ENCODE data around the gene ZKSCAN5. TPM values are rescaled to one million over a fixed set of nuclear protein-coding genes. Genes with fewer than 3 reads are reported as not detected.

The ZKSCAN5 gene
- polyA plus RNA-seq (2013, experiment 1 of 2; ENCODE audit: insufficient read length) = 9.3 TPM
- 7.2 TPM for polyA plus RNA-seq (2013, experiment 2 of 2; ENCODE audit: insufficient read length)

- DNase-seq = peak; percentile 98
These were observed at the start of gene ZKSCAN5 for GRCh38 chr7:99504603-99505323. Gene ZKSCAN5, plus strand, starts transcription at chr7:99504662. Its CDS starts 1,383 bp downstream, at chr7:99506045.

- DNase-seq = no peak
These were observed 48.6 kb upstream of the ZKSCAN5 start for GRCh38 chr7:99455874-99456273.

- no peak for DNase-seq
These were observed 48.2 kb upstream of the ZKSCAN5 start for GRCh38 chr7:99456288-99456687.

GRCh38 chr7:99457050-99457649 is 47.3 kb upstream of the ZKSCAN5 start:
- no peak for DNase-seq

GRCh38 chr7:99457650-99458493 is 46.6 kb upstream of the ZKSCAN5 start:
- DNase-seq = no peak

- DNase-seq = peak; percentile 19
These were observed 45.4 kb upstream of the ZKSCAN5 start for GRCh38 chr7:99459087-99459486.

DNA sequence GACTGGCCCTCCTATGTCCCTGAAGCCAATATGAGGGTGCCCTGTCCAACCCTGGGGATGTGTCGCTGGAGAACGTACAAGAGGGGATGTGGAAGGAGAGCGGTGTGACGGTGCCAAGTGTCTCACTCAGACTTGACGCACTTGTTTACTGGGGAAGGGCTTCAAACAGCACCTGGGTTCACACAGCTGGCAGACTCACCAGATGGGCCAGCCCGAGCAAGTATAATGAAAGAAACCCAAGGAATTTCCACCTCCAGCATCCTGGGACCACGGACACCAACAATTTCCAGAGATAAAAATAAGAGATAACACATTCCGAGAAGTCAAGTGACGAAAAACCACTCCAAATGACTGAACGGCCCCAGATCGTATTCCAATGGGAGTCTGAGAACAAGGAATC is 43.8 kb upstream of the ZKSCAN5 start:
- DNase-seq = no peak

GRCh38 chr7:99461221-99461620 is 43.2 kb upstream of the ZKSCAN5 start:
- DNase-seq = no peak

GRCh38 chr7:99465421-99465768 is 39.1 kb upstream of the ZKSCAN5 start:
- DNase-seq = no peak

DNA sequence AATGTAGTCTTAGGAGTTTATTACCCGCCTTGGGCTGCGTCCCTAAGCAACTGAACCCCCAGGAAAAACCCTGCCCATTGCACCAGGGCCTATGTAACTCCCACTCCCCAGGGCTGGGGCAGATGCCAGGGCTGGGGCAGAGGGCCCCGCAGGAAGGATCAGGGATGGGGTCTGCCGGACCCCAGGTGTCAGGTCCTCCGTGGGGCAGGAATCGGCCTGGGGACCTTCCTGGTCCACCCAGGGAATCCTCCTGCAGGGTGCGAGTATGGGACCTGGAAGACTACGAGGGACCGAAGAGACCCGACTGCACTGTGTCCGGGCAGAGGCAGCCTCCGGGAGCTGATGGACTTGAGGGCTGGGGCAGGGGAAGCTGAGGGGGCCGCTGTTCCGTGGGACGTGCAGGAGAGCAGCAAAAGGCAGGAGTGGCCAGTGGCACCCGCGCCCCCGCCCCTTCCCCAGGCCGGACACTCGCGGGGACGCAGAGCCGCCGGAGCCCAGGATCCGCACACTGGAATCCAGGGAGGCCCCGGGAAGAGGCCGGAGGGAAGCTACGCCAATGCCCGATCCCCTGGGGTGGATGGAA is 36.0 kb upstream of the ZKSCAN5 start:
- no peak for DNase-seq

GRCh38 chr7:99469381-99470065 is 34.9 kb upstream of the ZKSCAN5 start:
- no peak for DNase-seq

DNA sequence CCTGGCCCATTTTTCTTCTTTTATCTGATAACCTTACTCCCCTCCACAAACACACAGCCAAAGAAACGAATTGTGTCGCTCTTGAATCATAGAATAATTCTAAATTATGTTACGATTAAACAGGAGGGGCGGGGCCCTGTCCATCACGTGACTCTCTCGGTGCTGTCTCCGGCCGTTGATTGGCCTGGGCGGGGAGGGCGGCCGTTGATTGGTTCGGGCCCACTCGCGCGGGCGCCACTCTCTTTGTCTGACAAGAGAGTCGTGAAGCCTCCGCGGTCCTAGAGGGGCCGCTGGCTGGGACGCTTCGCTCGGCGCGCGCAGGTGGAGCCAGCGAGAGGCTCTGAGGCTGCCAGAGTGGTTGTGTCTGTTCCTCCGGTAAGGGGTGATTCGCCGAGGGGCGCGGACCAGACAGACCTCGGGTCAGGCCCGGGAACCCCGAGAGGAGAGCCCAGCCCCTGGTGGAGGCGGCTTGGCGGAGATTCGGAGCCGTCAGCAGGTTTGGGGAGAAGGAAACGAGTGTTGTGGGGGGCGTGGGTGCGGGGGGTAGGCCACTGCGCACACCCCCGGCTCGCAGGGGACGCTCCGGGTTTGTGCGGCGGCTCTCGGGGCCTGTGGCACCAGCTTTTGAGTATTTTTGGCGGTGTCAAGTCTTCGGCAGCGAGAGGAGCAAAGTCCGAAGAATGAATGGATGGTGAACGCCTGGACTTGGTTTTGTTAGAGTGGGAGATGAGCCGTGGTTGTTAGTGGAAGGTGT is 31.7 kb upstream of the ZKSCAN5 start, which contains the start of gene ZNF789:
ZNF789 (plus strand) TSS at position 330 of the 754 bp plus-strand sequence. CDS start 3,567 bp downstream, outside the sequence.
- peak; percentile 97 for DNase-seq

DNA sequence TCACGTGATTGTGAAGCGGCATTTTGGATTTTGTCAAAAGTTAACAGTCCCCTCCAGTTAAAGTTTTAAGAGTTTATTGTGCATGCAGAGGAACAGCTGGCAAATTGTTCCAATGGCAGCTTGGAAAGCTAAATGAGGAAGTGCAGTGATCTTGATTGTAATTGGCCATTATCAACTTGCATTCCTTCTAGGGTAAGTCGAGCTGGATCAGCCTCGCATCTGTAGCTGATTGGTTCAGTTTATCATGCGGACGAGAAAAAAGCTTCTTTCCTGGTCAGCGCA is 31.2 kb upstream of the ZKSCAN5 start:
- DNase-seq = peak; percentile 72

GRCh38 chr7:99476107-99476506 is 28.4 kb upstream of the ZKSCAN5 start:
- no peak for DNase-seq

GRCh38 chr7:99478464-99479440 is 25.7 kb upstream of the ZKSCAN5 start:
- no peak for DNase-seq

GRCh38 chr7:99485094-99485493 is 19.4 kb upstream of the ZKSCAN5 start:
- DNase-seq = no peak

DNA sequence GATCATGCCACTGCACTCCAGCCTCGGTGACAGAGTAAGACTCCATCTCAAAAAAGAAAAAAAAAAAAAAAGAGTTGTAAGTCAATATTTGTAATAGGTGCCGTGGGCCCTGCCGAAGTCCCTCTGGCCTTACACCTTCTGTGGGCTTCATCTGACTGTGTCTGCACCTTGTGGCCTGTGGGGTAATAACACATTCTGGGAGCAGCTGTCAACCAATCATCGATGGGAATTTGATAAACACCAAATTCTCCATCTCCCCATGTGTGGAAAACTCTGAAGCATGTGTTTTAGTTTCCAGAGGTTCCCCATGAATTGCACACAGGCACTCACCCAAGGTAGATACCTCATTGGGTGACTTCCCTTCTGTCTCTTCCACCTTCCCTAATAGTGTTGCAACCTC is 15.2 kb upstream of the ZKSCAN5 start:
- no peak for DNase-seq

DNA sequence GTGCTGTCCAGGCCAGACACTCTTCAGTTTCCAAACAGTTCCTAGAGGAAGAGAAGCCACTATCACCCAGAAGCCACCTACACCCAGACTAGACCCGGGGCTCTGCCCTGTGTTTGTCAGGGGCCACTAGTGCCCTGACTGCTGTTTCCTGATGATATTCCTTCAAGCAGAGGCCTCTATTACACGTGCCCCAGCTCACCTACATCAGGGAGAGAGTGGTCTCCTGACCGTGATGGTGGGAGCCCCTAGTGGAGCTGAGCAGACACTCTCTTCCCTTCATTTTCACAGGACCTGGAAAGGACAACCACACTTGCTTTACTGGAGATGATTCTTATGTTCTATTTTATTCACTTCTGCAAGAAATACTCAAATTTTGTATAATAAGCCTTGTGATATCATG is 13.6 kb upstream of the ZKSCAN5 start:
- no peak for DNase-seq

DNA sequence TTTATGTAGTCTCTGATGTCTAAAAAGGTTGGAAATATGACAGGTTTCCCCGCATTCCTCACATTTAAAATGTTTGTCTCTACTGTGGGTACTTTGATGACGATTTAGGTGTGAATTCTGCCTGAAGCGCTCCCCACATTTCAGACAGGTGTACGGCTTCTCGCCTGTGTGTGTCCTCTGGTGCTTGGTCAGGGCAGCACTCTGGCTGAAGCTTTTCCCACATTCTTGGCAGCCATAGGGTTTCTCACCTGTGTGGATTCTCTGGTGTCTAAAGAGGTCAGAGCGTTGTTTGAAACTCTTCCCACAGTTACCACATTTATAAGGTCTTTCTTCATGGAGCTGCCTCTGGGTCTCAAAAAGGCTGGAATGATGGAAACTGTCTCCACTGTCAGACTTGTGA is 10.6 kb upstream of the ZKSCAN5 start:
- DNase-seq = no peak

DNA sequence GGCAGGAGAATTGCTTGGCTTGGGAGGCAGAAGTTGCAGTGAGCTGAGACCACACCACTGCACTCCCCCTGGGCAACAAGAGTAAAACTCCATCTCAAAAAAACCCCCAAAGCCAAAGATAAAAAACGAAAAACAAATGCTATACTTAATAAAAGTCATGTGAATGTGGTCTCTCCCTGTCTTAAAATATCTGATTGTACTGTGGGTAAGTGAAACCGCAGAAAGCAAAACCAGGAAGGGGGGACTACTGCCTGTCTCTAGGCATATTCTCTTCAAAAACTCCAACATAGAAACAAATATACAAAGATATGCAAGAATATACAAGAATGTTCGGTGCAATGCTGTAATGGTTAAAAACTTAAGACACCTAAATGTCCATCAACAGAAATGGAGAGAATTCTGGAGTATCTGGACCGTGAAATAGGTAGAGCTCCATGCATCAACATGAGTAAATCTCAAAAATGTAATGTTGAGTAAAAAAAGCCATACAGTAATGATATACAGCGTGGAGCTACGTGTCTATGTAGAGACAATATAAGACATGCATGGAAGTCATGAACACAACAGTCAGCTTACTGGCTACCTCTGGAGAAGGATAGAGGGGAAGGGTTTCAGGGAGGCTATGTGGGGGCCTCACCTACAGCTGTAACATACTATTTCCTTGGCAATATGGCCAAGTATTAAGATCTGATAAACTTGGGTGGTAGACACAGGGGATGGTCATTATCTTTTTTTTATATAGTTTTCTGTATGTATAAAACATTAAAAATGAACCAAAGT is 6.5 kb upstream of the ZKSCAN5 start:
- no peak for DNase-seq
